ENCODE data around the gene GALNT9. TPM values are rescaled to one million over a fixed set of nuclear protein-coding genes. Genes with fewer than 3 reads are reported as not detected.

GALNT9 gene
- total RNA-seq, 1 experiment from 2014 or later = 2.6 TPM

DNA sequence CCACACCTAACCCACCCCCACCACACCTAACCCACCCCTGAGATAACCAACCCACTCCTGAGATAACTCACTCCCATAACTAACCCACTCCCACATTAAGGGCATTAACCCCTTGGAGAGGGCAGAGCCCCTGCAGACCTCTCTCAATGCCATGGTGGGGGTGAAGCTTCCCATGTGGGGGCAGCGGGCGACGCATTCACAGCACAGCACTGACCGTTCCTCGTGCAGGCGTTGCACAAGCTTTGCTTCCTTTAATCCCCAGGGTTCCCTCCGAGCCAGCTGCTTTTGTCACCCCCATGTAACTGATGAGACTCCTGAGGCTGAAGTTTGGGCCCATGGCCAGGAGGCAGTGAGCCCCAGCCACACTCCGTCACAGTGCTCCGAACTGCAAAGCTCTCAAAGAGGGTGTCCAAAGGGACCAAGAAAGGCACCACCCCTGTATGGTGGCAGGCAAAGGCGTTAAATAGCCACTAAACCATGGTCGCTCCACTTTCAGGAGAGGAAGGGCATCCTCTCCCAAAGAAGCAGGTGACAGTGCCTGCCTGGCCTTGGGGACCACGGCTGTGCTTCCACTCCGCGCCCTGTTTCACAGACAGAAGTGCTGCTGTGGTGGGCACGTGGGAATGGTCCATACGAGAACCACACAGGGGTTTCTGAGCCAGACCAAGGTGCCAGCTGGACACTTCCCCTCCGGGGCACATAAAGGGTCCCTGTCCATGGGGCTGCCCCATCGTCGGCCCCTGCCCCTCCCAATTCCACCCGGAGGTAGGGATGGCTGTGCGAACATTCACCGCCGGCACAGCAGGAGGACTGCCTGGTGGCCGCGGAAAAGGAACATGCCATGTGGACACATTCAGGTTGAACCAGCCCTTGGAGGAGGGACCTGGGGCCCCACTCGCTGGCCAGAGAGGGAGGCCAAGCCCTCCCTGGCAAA lies 28.3 kb downstream of the GALNT9 start:
- CTCF ChIA-PET = no interaction called here
- no TSS peak for BruUV-seq (replicated peaks)
- no peak overlapping the region for H3K4me3 ChIP-seq (replicated peaks in 1 of 2; ENCODE audit: low read depth in 1 of 2, low read length in 2 of 2)
- H3K4me1 ChIP-seq (ENCODE audit: control insufficient read depth in 1 of 2, insufficient read depth in 2 of 2, low read length in 2 of 2) = 0 out of 4 replicates have a peak, but pooled peaks cover 0 to 3% of the 10 kb centered on the region in 2 experiments
- TF ChIP-seq SP1 (IDR thresholded peaks at IDR 0.05; ENCODE audit: low read depth) = no peak
- TF ChIP-seq FOSL1 (IDR thresholded peaks at IDR 0.05; ENCODE audit: low read depth) = no peak
- TF ChIP-seq, protein P1, sequence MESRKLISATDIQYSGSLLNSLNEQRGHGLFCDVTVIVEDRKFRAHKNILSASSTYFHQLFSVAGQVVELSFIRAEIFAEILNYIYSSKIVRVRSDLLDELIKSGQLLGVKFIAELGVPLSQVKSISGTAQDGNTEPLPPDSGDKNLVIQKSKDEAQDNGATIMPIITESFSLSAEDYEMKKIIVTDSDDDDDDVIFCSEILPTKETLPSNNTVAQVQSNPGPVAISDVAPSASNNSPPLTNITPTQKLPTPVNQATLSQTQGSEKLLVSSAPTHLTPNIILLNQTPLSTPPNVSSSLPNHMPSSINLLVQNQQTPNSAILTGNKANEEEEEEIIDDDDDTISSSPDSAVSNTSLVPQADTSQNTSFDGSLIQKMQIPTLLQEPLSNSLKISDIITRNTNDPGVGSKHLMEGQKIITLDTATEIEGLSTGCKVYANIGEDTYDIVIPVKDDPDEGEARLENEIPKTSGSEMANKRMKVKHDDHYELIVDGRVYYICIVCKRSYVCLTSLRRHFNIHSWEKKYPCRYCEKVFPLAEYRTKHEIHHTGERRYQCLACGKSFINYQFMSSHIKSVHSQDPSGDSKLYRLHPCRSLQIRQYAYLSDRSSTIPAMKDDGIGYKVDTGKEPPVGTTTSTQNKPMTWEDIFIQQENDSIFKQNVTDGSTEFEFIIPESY (IDR thresholded peaks at IDR 0.05; ENCODE audit: extremely low read depth, insufficient replicate concordance, low read length) = no peak
- TF ChIP-seq ELF1 (IDR thresholded peaks at IDR 0.05; ENCODE audit: borderline replicate concordance, low read depth) = no peak
- no peak for TF ChIP-seq CEBPB (IDR thresholded peaks at IDR 0.05; ENCODE audit: low read depth)
- TF ChIP-seq YY1 (IDR thresholded peaks at IDR 0.05; ENCODE audit: extremely low read depth, insufficient replicate concordance, low read depth, low read length) = no peak
- no peak for TF ChIP-seq POLR2A (IDR thresholded peaks at IDR 0.05; ENCODE audit: borderline replicate concordance, extremely low read depth, insufficient read depth, insufficient read length)
- TF ChIP-seq ZFX (IDR thresholded peaks at IDR 0.05) = no peak
- no peak for TF ChIP-seq SIN3A (IDR thresholded peaks at IDR 0.05; ENCODE audit: low read depth)
- TF ChIP-seq POLR2AphosphoS5 (IDR thresholded peaks at IDR 0.05; ENCODE audit: low read depth, low read length) = no peak
- TF ChIP-seq JUND (IDR thresholded peaks at IDR 0.05) = no peak
- no peak for TF ChIP-seq ZNF274 (IDR thresholded peaks at IDR 0.05; ENCODE audit: low read depth, low read length)
- no peak for TF ChIP-seq ATF3 (IDR thresholded peaks at IDR 0.05)
- TF ChIP-seq MAX (IDR thresholded peaks at IDR 0.05) = no peak
- TF ChIP-seq, protein P2, sequence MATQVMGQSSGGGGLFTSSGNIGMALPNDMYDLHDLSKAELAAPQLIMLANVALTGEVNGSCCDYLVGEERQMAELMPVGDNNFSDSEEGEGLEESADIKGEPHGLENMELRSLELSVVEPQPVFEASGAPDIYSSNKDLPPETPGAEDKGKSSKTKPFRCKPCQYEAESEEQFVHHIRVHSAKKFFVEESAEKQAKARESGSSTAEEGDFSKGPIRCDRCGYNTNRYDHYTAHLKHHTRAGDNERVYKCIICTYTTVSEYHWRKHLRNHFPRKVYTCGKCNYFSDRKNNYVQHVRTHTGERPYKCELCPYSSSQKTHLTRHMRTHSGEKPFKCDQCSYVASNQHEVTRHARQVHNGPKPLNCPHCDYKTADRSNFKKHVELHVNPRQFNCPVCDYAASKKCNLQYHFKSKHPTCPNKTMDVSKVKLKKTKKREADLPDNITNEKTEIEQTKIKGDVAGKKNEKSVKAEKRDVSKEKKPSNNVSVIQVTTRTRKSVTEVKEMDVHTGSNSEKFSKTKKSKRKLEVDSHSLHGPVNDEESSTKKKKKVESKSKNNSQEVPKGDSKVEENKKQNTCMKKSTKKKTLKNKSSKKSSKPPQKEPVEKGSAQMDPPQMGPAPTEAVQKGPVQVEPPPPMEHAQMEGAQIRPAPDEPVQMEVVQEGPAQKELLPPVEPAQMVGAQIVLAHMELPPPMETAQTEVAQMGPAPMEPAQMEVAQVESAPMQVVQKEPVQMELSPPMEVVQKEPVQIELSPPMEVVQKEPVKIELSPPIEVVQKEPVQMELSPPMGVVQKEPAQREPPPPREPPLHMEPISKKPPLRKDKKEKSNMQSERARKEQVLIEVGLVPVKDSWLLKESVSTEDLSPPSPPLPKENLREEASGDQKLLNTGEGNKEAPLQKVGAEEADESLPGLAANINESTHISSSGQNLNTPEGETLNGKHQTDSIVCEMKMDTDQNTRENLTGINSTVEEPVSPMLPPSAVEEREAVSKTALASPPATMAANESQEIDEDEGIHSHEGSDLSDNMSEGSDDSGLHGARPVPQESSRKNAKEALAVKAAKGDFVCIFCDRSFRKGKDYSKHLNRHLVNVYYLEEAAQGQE (IDR thresholded peaks at IDR 0.05; ENCODE audit: low read depth) = no peak
- TF ChIP-seq EZH2 (IDR thresholded peaks at IDR 0.05) = no peak
- TF ChIP-seq EGR1 (IDR thresholded peaks at IDR 0.05; ENCODE audit: low read depth) = no peak
- TF ChIP-seq, protein P3, sequence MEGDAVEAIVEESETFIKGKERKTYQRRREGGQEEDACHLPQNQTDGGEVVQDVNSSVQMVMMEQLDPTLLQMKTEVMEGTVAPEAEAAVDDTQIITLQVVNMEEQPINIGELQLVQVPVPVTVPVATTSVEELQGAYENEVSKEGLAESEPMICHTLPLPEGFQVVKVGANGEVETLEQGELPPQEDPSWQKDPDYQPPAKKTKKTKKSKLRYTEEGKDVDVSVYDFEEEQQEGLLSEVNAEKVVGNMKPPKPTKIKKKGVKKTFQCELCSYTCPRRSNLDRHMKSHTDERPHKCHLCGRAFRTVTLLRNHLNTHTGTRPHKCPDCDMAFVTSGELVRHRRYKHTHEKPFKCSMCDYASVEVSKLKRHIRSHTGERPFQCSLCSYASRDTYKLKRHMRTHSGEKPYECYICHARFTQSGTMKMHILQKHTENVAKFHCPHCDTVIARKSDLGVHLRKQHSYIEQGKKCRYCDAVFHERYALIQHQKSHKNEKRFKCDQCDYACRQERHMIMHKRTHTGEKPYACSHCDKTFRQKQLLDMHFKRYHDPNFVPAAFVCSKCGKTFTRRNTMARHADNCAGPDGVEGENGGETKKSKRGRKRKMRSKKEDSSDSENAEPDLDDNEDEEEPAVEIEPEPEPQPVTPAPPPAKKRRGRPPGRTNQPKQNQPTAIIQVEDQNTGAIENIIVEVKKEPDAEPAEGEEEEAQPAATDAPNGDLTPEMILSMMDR (IDR thresholded peaks at IDR 0.05 in 2 of 3, conservative IDR thresholded peaks at IDR 0.05 in 1 of 3; ENCODE audit: borderline replicate concordance in 1 of 3, insufficient read depth in 1 of 3, low read depth in 2 of 3, low read length in 2 of 3) = no peak
- TF ChIP-seq CBX3 (IDR thresholded peaks at IDR 0.05; ENCODE audit: low read depth) = no peak
- no peak for TF ChIP-seq SRF (IDR thresholded peaks at IDR 0.05; ENCODE audit: low read depth)
- POLR2A ChIA-PET = no interaction called here
- H3K36me3 ChIP-seq (ENCODE audit: control insufficient read depth in 1 of 2, insufficient read depth in 2 of 2, low read length in 2 of 2) = no peaks in the 10 kb centered on the region
- no peaks in the 10 kb centered on the region for H3K9me2 ChIP-seq (ENCODE audit: insufficient read depth)
- intact Hi-C loops (cut with micrococcal nuclease) = no loop called here
- no peaks in the 10 kb centered on the region for H3K9me3 ChIP-seq (ENCODE audit: control insufficient read depth in 1 of 2, insufficient read depth in 1 of 2, low read depth in 1 of 2, low read length in 2 of 2)
- DNase-seq (ENCODE audit: low read depth, low spot score) (no peak), ATAC-seq (no peak)
- no peaks in the 10 kb centered on the region for H3K79me2 ChIP-seq (ENCODE audit: insufficient read depth, low read length)
- H3K4me2 ChIP-seq (ENCODE audit: low read length) = no peak overlapping the region
- no peak overlapping the region for H3K9ac ChIP-seq (ENCODE audit: low read length)
- H3K27ac ChIP-seq (ENCODE audit: low read depth, low read length) = no peak overlapping the region
- RAD21 ChIA-PET (ENCODE audit: low non-redundant PET in 1 of 2, low total read pairs in 2 of 2, uncharacterized antibody in 2 of 2, unreplicated experiment in 2 of 2) = no interaction called here
- H2AFZ ChIP-seq (ENCODE audit: low read depth, low read length, poor library complexity, severe bottlenecking) = no peak overlapping the region
- no peaks in the 10 kb centered on the region for H4K20me1 ChIP-seq (ENCODE audit: insufficient read depth)
- H3K27me3 ChIP-seq (ENCODE audit: insufficient read depth, low read length) = peaks cover 21% of the 10 kb centered on the region; the same call in 1 of the 2 replicates

All from HCT116 (cell line).